ENCODE data around the gene PDZRN4. TPM values are rescaled to one million over a fixed set of nuclear protein-coding genes. Genes with fewer than 3 reads are reported as not detected.

The PDZRN4 gene
- total and polyA plus RNA-seq, 2 of the 4 experiments (the other 2 are of a cell fraction) = not detected

- H3K4me3 ChIP-seq (ENCODE audit: insufficient read depth, low read depth, low read length) = no peak overlapping the region
- H3K18ac ChIP-seq (ENCODE audit: low read depth, low read length) = no peak overlapping the region
- CTCF ChIA-PET = interaction anchor here (0.6 kb wide), 1 partner anchor 25 kb away, joined by 3 read pairs; no protein-coding TSS in a partner anchor
- H4K8ac ChIP-seq (ENCODE audit: low read depth in 2 of 2, low read length in 2 of 2) = no peak overlapping the region
- no peak for ATAC-seq (ENCODE audit: low read depth)
- no peak overlapping the region for H3K27ac ChIP-seq (ENCODE audit: insufficient read depth, low read length)
- no peak overlapping the region for H4K91ac ChIP-seq (ENCODE audit: insufficient read depth, low read depth, low read length)
- H2AK5ac ChIP-seq (ENCODE audit: low read depth, low read length) = no peak overlapping the region
- H3K9me1 ChIP-seq (ENCODE audit: insufficient read depth, low read length) = no peaks in the 10 kb centered on the region
- H3K4ac ChIP-seq (ENCODE audit: low read depth, low read length) = no peak overlapping the region
- no peaks in the 10 kb centered on the region for H3K36me3 ChIP-seq (ENCODE audit: control insufficient read depth, insufficient read depth, low read length)
- no peak overlapping the region for H2AK9ac ChIP-seq (replicated peaks; ENCODE audit: low read depth, low read length, poor library complexity)
- H4K20me1 ChIP-seq (ENCODE audit: insufficient read depth, low read length) = no peaks in the 10 kb centered on the region
- in situ Hi-C loops (cut with MboI; ENCODE audit: low sequenced_read_pairs) = no loop called here
- TF ChIP-seq MXI1 (IDR thresholded peaks at IDR 0.05; ENCODE audit: borderline replicate concordance, low read depth, low read length) (no peak), RAD21 (IDR thresholded peaks at IDR 0.05; ENCODE audit: low read length) (no peak), POLR2A (IDR thresholded peaks at IDR 0.05; ENCODE audit: low read depth, low read length) (no peak), NFE2L2 (IDR thresholded peaks at IDR 0.05; ENCODE audit: low read depth, low read length) (no peak), CEBPB (IDR thresholded peaks at IDR 0.05; ENCODE audit: low read depth, low read length) (no peak), RCOR1 (IDR thresholded peaks at IDR 0.05; ENCODE audit: insufficient replicate concordance, low read length) (no peak), CHD1 (IDR thresholded peaks at IDR 0.05; ENCODE audit: low read depth, low read length) (no peak), USF2 (IDR thresholded peaks at IDR 0.05; ENCODE audit: low read depth, low read length) (no peak)
- TF ChIP-seq, protein P1, sequence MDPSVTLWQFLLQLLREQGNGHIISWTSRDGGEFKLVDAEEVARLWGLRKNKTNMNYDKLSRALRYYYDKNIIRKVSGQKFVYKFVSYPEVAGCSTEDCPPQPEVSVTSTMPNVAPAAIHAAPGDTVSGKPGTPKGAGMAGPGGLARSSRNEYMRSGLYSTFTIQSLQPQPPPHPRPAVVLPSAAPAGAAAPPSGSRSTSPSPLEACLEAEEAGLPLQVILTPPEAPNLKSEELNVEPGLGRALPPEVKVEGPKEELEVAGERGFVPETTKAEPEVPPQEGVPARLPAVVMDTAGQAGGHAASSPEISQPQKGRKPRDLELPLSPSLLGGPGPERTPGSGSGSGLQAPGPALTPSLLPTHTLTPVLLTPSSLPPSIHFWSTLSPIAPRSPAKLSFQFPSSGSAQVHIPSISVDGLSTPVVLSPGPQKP (IDR thresholded peaks at IDR 0.05; ENCODE audit: borderline replicate concordance, low read depth, low read length) = no peak
- no peaks in the 10 kb centered on the region for H3K79me1 ChIP-seq (ENCODE audit: low read depth in 1 of 2, low read length in 2 of 2)
- DNase-seq = no peak
- no peak overlapping the region for H3K14ac ChIP-seq (replicated peaks; ENCODE audit: low read depth, low read length)
- no peaks in the 10 kb centered on the region for H3K9me3 ChIP-seq (ENCODE audit: control insufficient read depth, insufficient read depth, low read length)
- no peak overlapping the region for H2BK20ac ChIP-seq (ENCODE audit: low read depth, low read length)
- H2AFZ ChIP-seq (replicated peaks; ENCODE audit: low read length, poor library complexity) = no peak overlapping the region
- WGBS, 2 experiments (ENCODE audit: extremely low coverage in 2 of 2, insufficient read length in 1 of 2) = no CpG with 5 or more reads among the region's 6 CpGs
- no TSS peak for BruUV-seq (replicated peaks)
- H3K56ac ChIP-seq (ENCODE audit: extremely low read depth, insufficient read depth, low read length) = no peak overlapping the region
- no peaks in the 10 kb centered on the region for H3K4me1 ChIP-seq (ENCODE audit: control insufficient read depth, insufficient read depth, low read length)
- no peak overlapping the region for H3K4me2 ChIP-seq (ENCODE audit: low read depth, low read length)
- POLR2A ChIA-PET (ENCODE audit: unreplicated experiment) = no interaction called here
- H2BK5ac ChIP-seq (ENCODE audit: low read depth, low read length, poor library complexity, severe bottlenecking) = no peak overlapping the region
- H2BK15ac ChIP-seq (ENCODE audit: low read depth, low read length) = no peak overlapping the region
- H3K23ac ChIP-seq (ENCODE audit: low read depth, low read length) = no peak overlapping the region
- H2BK120ac ChIP-seq (ENCODE audit: low read depth, low read length) = no peak overlapping the region
- H3K27me3 ChIP-seq (ENCODE audit: control insufficient read depth, insufficient read depth, low read length) = no peaks in the 10 kb centered on the region; the same call in 1 of the 2 replicates
- no peak overlapping the region for H3K9ac ChIP-seq (ENCODE audit: low read depth, low read length)
- dilution Hi-C loops (cut with HindIII; ENCODE audit: low sequenced_read_pairs, unreplicated experiment) = no loop called here
- H4K5ac ChIP-seq (ENCODE audit: low read depth, low read length) = no peak overlapping the region
- intact Hi-C loops (cut with micrococcal nuclease) = no loop called here
These were observed 316.9 kb downstream of the PDZRN4 start for GRCh38 chr12:41504976-41505375.

Data from IMR-90 (cell line).